ENCODE results near the gene EML1.

DNA sequence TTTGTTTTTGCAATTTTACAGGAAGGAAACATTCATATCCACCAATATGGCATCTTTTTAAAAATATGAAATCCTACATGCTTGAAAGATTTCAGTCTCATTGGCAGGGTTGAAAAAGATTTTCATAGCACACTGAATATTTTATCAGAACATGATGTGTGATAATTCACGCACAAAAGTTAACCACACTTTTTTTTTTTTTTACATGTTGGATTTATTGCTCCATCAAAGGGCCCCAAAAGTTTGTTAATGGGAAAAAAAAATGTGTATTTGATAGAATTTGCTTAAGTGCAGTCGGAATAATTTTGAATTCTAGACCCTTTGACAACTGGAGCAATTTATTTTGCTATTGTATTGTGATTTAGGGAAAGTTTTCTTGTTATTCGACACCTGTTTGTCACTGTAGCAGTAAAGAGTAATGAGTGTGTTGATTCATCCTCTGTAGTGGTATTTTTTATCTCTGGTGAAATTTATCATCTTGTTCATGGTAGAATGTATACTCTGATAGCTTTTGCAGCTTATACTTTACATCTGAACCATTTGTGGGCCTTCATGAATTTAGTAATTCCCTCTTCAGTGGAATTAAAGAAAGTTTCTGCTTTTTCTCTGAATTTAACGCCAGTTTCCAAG is 1.1 kb downstream of the EML1 start:
- no peak for TF ChIP-seq CTCF (IDR thresholded peaks at IDR 0.05)
- TF ChIP-seq POLR2AphosphoS5 (IDR thresholded peaks at IDR 0.05) = no peak
- TF ChIP-seq POLR2A (IDR thresholded peaks at IDR 0.05) = no peak
